Measurements from ENCODE around the gene EGR4. TPM values are rescaled to one million over a fixed set of nuclear protein-coding genes. Genes with fewer than 3 reads are reported as not detected.

Gene EGR4
- total RNA-seq, 1 experiment from 2014 or later = not detected

DNA sequence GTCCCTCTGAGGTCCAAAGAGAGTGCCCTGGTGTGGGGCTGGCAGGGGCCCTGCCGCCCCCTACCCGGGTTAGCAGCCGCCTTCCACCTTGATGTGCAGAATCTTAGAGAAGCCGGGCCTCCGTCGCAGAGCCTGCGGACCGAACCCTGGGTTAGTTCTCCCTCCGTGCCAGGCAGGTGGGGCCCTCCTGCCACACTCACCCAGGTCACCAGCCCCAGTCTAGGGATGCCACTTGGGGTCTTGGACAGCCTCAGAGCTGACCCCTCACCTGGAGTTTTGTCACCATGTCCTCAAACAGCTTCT, 34.5 kb downstream of the EGR4 start:
- no peak for DNase-seq
- no peaks in the 10 kb centered on the region for H3K27me3 ChIP-seq
- H3K9me3 ChIP-seq = no peaks in the 10 kb centered on the region

GRCh38 chr2:73258186-73258912, 35.0 kb downstream of the EGR4 start:
- DNase-seq = no peak
- H3K9me3 ChIP-seq = no peaks in the 10 kb centered on the region
- H3K4me3 ChIP-seq = no peak overlapping the region
- peaks cover 12% of the 10 kb centered on the region for H3K36me3 ChIP-seq
- H3K27me3 ChIP-seq = no peaks in the 10 kb centered on the region

More for the DNA sequence above, 34.5 kb downstream of the EGR4 start:
- H3K4me3 ChIP-seq = no peak overlapping the region
- peaks cover 7% of the 10 kb centered on the region for H3K36me3 ChIP-seq

- Histone ChIP-seq H3K27me3 (no peaks in the 10 kb centered on the region), H3K4me3 (no peak overlapping the region), H3K9me3 (no peaks in the 10 kb centered on the region), H3K36me3 (peaks cover 20% of the 10 kb centered on the region)
- no peak for DNase-seq
Observed at GRCh38 chr2:73257425-73258125, 35.8 kb downstream of the EGR4 start.

DNA sequence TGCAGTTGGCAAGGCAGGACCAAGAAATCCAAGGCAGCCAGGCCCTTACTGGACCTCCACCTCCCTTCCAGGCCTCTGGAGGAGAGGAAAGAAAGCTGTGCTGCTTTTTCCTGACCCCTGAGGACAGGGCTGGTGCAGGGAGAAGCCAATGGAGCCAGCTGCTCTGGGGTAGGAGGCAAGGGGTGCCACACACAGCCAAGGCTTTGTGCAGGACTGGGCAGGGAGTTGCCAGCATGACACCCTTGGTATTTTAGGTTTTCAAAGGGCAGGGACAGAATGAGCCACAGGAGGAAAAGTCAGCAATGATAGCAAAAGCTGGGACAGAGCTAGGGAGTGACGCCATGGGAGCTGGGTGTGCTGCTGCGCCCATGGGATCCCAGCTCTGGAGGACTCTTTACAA, 36.3 kb downstream of the EGR4 start:
- Histone ChIP-seq H3K9me3 (no peaks in the 10 kb centered on the region), H3K36me3 (peaks cover 20% of the 10 kb centered on the region), H3K4me3 (no peak overlapping the region), H3K27me3 (no peaks in the 10 kb centered on the region)
- DNase-seq = no peak

- DNase-seq = no peak
- Histone ChIP-seq H3K4me3 (no peak overlapping the region), H3K9me3 (no peaks in the 10 kb centered on the region), H3K27me3 (no peaks in the 10 kb centered on the region), H3K36me3 (peaks cover 21% of the 10 kb centered on the region)
Observed at GRCh38 chr2:73256618-73256922, 36.8 kb downstream of the EGR4 start.

- no peaks in the 10 kb centered on the region for H3K9me3 ChIP-seq
- H3K4me3 ChIP-seq = no peak overlapping the region
- DNase-seq = no peak
- no peaks in the 10 kb centered on the region for H3K27me3 ChIP-seq
- H3K36me3 ChIP-seq = peaks cover 24% of the 10 kb centered on the region
Observed at GRCh38 chr2:73255907-73256617, 37.3 kb downstream of the EGR4 start.

GRCh38 chr2:73255007-73255644, 38.2 kb downstream of the EGR4 start:
- no peak for DNase-seq

GRCh38 chr2:73254343-73255006, 38.9 kb downstream of the EGR4 start:
- DNase-seq = no peak
- Histone ChIP-seq H3K4me3 (no peak overlapping the region), H3K36me3 (peaks cover 40% of the 10 kb centered on the region), H3K9me3 (no peaks in the 10 kb centered on the region), H3K27me3 (no peaks in the 10 kb centered on the region)

More at GRCh38 chr2:73255007-73255644, 38.2 kb downstream of the EGR4 start:
- no peaks in the 10 kb centered on the region for H3K9me3 ChIP-seq
- H3K36me3 ChIP-seq = peaks cover 34% of the 10 kb centered on the region
- no peak overlapping the region for H3K4me3 ChIP-seq
- H3K27me3 ChIP-seq = no peaks in the 10 kb centered on the region

DNA sequence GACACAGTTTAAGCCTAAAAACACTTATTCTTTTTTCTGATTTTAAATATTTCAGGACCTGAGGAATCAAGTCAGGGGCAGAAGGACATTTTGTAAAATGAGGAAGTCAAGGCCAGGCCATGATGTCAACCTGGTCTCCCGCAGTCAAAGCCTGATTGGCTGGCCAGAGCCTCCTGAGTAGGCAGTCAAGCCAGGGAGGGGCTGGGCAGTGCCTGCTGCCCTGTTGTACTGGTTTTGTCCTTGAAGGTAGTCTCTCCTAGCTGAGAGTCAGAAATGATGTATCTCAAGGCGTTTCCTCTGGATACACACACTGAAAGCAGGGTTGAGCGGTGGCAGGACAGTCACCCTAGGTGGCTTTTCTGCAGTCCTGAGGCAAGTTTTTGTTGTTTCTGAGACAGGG, 39.4 kb downstream of the EGR4 start:
- DNase-seq = no peak
- H3K27me3 ChIP-seq = no peaks in the 10 kb centered on the region
- peaks cover 46% of the 10 kb centered on the region for H3K36me3 ChIP-seq
- no peak overlapping the region for H3K4me3 ChIP-seq
- no peaks in the 10 kb centered on the region for H3K9me3 ChIP-seq

DNA sequence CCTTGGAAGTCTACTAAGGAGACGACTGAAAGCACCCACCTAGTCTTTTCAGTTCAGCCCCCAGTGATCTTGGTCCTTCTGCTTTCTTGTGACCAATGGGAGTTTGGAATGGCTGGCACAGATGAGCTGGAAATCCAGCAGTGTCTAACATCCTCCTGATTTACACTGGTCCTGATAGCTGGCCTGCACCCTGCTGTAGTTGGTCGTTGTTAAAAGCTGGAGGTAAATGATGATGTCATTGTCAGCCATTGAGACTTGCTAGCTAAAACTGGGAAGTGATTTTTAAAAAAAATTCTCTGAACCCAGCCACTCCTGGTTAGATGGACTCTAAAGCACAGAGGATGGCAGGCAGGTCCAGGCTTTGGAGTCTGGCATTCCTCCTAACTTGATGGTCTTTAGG, 39.9 kb downstream of the EGR4 start:
- Histone ChIP-seq H3K36me3 (peaks cover 51% of the 10 kb centered on the region), H3K27me3 (no peaks in the 10 kb centered on the region), H3K4me3 (no peak overlapping the region), H3K9me3 (no peaks in the 10 kb centered on the region)
- no peak for DNase-seq

GRCh38 chr2:73252238-73253027, 40.9 kb downstream of the EGR4 start:
- H3K4me3 ChIP-seq = no peak overlapping the region
- DNase-seq = no peak
- H3K27me3 ChIP-seq = no peaks in the 10 kb centered on the region
- H3K36me3 ChIP-seq = peaks cover 58% of the 10 kb centered on the region
- no peaks in the 10 kb centered on the region for H3K9me3 ChIP-seq

- no peak for DNase-seq
- Histone ChIP-seq H3K27me3 (no peaks in the 10 kb centered on the region), H3K9me3 (no peaks in the 10 kb centered on the region), H3K4me3 (no peak overlapping the region), H3K36me3 (peaks cover 71% of the 10 kb centered on the region)
Observed at GRCh38 chr2:73250872-73251846, 42.2 kb downstream of the EGR4 start.

DNA sequence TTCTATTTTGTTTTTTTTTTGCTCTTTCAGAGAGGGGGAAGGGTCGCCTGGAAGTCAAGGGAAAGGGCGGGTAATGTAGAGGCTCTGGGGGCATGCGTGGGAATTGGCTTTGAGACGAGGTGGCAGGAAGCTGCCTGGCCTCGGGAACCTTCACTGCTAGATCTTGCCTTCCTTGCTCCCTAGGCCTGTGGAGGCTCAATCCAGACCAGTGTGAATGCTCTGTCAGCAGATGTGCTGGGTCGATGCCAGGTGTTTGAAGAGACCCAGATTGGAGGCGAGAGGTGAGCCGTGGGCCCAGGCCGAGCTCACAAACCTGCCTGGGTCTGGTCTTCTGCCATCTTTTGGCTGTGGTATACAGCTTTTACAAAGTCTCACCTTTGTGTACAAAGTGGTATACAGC, 43.7 kb downstream of the EGR4 start:
- Histone ChIP-seq H3K9me3 (no peaks in the 10 kb centered on the region), H3K27me3 (no peaks in the 10 kb centered on the region), H3K4me3 (no peak overlapping the region), H3K36me3 (peaks cover 86% of the 10 kb centered on the region)
- no peak for DNase-seq

DNA sequence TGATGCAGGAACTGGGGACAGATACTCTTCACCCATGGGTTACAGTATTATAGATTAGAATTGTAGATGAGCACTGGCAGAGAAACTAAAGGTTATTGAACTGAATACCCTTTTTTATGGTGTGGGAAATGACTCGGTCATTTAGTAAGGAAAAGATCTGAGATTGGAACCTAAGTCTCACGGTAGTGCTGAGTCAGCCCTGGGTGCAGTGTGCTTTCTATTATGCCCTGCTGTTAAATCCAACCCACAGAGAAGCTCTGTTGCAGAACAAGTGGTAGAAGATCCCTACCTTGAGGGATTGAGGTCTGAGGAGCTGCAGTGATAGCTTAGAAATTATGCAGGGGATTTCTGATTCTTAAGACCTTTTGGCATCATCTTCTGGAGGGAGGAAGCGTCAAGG, 46.5 kb downstream of the EGR4 start:
- peaks cover 92% of the 10 kb centered on the region for H3K36me3 ChIP-seq
- no peak for DNase-seq
- H3K27me3 ChIP-seq = no peaks in the 10 kb centered on the region
- no peak overlapping the region for H3K4me3 ChIP-seq
- no peaks in the 10 kb centered on the region for H3K9me3 ChIP-seq

GRCh38 chr2:73244580-73244979, 48.8 kb downstream of the EGR4 start:
- peaks cover 96% of the 10 kb centered on the region for H3K36me3 ChIP-seq
- H3K4me3 ChIP-seq = no peak overlapping the region
- H3K9me3 ChIP-seq = no peaks in the 10 kb centered on the region
- no peaks in the 10 kb centered on the region for H3K27me3 ChIP-seq
- DNase-seq = no peak

All from MG63 (cell line).